ENCODE results near the gene SH3D21. TPM values are rescaled to one million over a fixed set of nuclear protein-coding genes. Genes with fewer than 3 reads are reported as not detected.

SH3D21 gene
- total RNA-seq, 4 donors from 2014 or later: 0.63 to 3.1 (median 1.4) TPM

DNA sequence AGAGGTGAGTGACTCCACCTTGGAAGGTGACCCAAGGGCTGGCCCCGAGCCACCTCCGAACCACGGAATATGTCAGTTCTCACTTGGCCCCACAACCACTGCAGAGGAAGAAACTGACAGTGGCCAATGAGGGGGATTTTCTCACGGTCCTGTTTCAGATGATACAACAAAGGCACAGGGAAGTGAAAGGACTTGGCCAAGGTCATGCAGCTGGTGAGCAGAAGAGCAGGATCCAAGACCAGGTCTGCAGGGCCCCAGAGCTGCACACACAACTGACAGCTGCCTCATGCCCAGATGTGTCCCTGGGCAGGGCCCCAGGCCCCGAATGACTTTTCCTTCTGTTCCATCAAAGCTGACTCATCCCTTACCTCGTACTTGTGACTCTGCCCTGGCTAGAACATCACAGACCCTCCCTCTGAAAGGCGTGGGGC is 43.1 kb downstream of the SH3D21 start:
- DNase-seq (ENCODE audit: low spot score): no peak
- ATAC-seq (ENCODE audit: low FRiP score): no peak
- TF ChIP-seq, protein P1, sequence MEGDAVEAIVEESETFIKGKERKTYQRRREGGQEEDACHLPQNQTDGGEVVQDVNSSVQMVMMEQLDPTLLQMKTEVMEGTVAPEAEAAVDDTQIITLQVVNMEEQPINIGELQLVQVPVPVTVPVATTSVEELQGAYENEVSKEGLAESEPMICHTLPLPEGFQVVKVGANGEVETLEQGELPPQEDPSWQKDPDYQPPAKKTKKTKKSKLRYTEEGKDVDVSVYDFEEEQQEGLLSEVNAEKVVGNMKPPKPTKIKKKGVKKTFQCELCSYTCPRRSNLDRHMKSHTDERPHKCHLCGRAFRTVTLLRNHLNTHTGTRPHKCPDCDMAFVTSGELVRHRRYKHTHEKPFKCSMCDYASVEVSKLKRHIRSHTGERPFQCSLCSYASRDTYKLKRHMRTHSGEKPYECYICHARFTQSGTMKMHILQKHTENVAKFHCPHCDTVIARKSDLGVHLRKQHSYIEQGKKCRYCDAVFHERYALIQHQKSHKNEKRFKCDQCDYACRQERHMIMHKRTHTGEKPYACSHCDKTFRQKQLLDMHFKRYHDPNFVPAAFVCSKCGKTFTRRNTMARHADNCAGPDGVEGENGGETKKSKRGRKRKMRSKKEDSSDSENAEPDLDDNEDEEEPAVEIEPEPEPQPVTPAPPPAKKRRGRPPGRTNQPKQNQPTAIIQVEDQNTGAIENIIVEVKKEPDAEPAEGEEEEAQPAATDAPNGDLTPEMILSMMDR (IDR thresholded peaks at IDR 0.05): no peak

DNA sequence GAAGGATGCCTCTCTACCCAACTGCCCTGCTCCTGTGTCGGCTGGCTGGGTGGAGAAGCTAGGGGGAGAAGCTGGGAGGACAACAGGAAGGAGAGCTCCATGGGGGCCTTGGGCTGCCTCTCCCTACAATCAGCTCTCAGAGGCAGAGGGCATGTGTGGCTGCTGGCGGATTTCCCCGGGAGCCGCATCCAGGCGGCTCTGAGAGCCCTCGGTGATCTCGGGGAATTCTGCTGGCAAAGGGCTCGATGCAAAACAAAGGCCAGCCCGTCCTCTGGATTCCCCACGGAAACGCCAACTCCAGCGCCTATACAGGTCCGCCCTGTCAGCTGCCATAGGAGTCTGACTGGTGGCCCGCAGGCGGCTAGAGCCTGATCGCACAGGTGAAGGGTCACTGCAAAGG is 43.7 kb downstream of the SH3D21 start:
- TF ChIP-seq, protein P1 (IDR thresholded peaks at IDR 0.05): no peak
- no peak for DNase-seq (ENCODE audit: low spot score)
- no peak for ATAC-seq (ENCODE audit: low FRiP score)

- TF ChIP-seq, protein P1 (IDR thresholded peaks at IDR 0.05): no peak
- DNase-seq (ENCODE audit: low spot score) (no peak), ATAC-seq (ENCODE audit: low FRiP score) (no peak)
These were observed 44.6 kb downstream of the SH3D21 start for GRCh38 chr1:36350659-36351226.

GRCh38 chr1:36351227-36351977 is 45.2 kb downstream of the SH3D21 start:
- ATAC-seq (ENCODE audit: low FRiP score): no peak
- TF ChIP-seq, protein P1 (IDR thresholded peaks at IDR 0.05): no peak
- no peak for DNase-seq (ENCODE audit: low spot score)

DNA sequence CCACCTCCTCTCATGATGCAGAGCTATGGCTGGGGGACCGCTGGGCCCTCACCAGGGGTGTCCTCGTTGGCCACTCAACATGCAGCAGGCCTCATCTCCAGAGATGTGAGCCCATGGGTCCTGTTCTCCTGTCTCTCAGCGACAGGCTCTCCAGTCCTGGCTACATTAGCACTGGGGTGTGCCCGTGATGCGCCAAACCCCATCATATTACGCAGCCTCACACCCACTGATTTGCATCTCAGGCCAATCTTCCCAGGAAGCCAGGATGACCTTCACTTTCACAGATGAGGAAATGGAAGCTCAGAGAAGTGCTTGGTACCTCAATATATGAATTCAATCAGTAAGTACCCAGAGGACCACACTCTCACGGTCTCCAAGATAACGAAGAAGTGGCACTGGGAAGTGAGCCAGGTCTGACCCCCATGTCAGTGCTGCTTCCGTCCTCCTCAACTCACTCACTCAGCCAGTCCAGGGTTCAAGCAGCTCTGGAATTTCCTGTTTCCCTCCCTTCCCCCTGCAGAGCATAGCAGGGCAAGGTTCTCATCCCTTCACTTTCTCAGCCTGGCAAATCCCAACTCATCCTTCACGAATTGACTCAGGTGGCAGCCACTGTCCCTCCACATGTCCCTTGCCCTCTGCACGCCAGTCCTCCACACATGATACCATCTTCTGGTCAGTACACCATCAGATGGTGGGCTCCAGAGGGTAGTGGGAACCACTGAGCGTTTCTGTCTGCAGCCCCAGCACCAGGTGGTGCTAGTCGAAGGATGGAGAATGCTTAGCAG is 46.1 kb downstream of the SH3D21 start:
- no peak for ATAC-seq (ENCODE audit: low FRiP score)
- no peak for DNase-seq (ENCODE audit: low spot score)
- TF ChIP-seq, protein P1 (IDR thresholded peaks at IDR 0.05): no peak

GRCh38 chr1:36352910-36353878 is 47.0 kb downstream of the SH3D21 start:
- ATAC-seq (ENCODE audit: low FRiP score) (no peak), DNase-seq (ENCODE audit: low spot score) (no peak)
- TF ChIP-seq, protein P1 (IDR thresholded peaks at IDR 0.05): no peak

All from omental fat pad (tissue), 4 donors.